ENCODE results near the gene ABCB11. TPM values are rescaled to one million over a fixed set of nuclear protein-coding genes. Genes with fewer than 3 reads are reported as not detected.

Gene ABCB11
- total RNA-seq, 1 donor from 2014 or later = 0.02 TPM

DNA sequence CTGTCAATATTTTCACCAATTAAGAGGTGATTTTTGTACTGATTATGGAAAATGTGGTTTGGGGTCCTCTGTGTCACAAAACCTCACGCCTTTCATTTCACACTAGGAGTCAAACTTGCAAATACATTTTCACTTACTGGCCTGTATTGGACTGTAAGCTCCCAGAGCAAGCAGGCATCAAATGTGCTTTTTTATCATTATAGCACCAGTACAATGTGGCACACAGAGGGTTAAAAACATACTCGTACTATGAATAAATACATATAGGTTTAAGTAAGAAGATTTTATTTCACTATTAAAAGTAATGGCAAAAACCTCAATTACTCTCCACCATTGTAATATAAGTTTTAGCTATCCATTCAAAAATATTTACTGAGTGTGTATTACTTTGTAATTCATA, 56.7 kb downstream of the ABCB11 start:
- no peaks in the 10 kb centered on the region for H3K9me3 Mint-ChIP-seq (ENCODE audit: unreplicated experiment)
- no peak overlapping the region for H3K27ac Mint-ChIP-seq (ENCODE audit: unreplicated experiment)
- DNase-seq (ENCODE audit: low read depth) (no peak), FAIRE-seq (no peak)
- H3K9ac ChIP-seq (ENCODE audit: low read length) = no peak overlapping the region
- no peaks in the 10 kb centered on the region for H3K27me3 ChIP-seq (ENCODE audit: insufficient read depth, low read length)
- H3K4me2 ChIP-seq (ENCODE audit: low read length) = no peak overlapping the region
- H3K9me3 ChIP-seq (ENCODE audit: insufficient read depth, low read depth, low read length) = no peaks in the 10 kb centered on the region
- H3K27me3 Mint-ChIP-seq (ENCODE audit: low read depth, unreplicated experiment) = no peaks in the 10 kb centered on the region
- H3K4me1 Mint-ChIP-seq (ENCODE audit: low read depth, unreplicated experiment) = no peaks in the 10 kb centered on the region
- H3K27ac ChIP-seq (ENCODE audit: low read depth, low read length) = no peak overlapping the region
- no peaks in the 10 kb centered on the region for H3K36me3 ChIP-seq (ENCODE audit: insufficient read depth, low read length)
- H3K4me1 ChIP-seq (ENCODE audit: insufficient read depth, low read length) = no peaks in the 10 kb centered on the region
- no peaks in the 10 kb centered on the region for H4K20me1 ChIP-seq (ENCODE audit: insufficient read depth, low read length)
- H3K79me2 ChIP-seq (ENCODE audit: insufficient read depth, low read length) = no peaks in the 10 kb centered on the region
- no peak overlapping the region for H3K4me3 ChIP-seq (ENCODE audit: insufficient read depth, low read depth, low read length)
- H3K36me3 Mint-ChIP-seq (ENCODE audit: low read depth, unreplicated experiment) = no peaks in the 10 kb centered on the region
- no peak for TF ChIP-seq EZH2 (IDR thresholded peaks at IDR 0.05; ENCODE audit: insufficient read depth, low read length)
- TF ChIP-seq, protein P1, sequence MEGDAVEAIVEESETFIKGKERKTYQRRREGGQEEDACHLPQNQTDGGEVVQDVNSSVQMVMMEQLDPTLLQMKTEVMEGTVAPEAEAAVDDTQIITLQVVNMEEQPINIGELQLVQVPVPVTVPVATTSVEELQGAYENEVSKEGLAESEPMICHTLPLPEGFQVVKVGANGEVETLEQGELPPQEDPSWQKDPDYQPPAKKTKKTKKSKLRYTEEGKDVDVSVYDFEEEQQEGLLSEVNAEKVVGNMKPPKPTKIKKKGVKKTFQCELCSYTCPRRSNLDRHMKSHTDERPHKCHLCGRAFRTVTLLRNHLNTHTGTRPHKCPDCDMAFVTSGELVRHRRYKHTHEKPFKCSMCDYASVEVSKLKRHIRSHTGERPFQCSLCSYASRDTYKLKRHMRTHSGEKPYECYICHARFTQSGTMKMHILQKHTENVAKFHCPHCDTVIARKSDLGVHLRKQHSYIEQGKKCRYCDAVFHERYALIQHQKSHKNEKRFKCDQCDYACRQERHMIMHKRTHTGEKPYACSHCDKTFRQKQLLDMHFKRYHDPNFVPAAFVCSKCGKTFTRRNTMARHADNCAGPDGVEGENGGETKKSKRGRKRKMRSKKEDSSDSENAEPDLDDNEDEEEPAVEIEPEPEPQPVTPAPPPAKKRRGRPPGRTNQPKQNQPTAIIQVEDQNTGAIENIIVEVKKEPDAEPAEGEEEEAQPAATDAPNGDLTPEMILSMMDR (IDR thresholded peaks at IDR 0.05; ENCODE audit: insufficient read depth, low read depth, low read length) = no peak
- no peak overlapping the region for H2AFZ ChIP-seq (ENCODE audit: low read depth, low read length)
- no peak overlapping the region for H3K4me3 Mint-ChIP-seq (ENCODE audit: unreplicated experiment)

DNA sequence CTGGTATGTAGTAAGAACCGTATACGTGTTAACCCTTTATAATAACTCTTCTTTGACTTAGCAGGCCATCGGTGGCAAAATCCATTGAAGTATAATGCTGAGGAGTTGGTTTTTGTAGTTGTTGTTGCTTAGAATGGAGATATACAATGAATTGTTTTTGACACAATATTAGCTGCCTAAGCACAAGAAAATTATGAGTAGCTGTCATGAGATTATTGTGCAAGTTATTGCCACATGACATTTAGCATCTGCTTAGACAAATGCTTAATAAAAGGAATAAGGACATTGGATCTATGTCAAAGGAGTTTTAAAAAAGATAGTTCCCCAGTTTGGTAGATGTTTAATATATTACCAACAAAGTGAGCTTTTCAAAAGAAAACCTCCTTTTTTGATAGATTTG, 59.9 kb downstream of the ABCB11 start:
- no peak for DNase-seq (ENCODE audit: low read depth)
- H3K9me3 ChIP-seq (ENCODE audit: insufficient read depth, low read depth, low read length) = no peaks in the 10 kb centered on the region
- no peaks in the 10 kb centered on the region for H4K20me1 ChIP-seq (ENCODE audit: insufficient read depth, low read length)
- H3K4me3 Mint-ChIP-seq (ENCODE audit: unreplicated experiment) = no peak overlapping the region
- H3K27me3 ChIP-seq (ENCODE audit: insufficient read depth, low read length) = no peaks in the 10 kb centered on the region
- no peak overlapping the region for H3K4me2 ChIP-seq (ENCODE audit: low read length)
- no peak overlapping the region for H3K4me3 ChIP-seq (ENCODE audit: insufficient read depth, low read depth, low read length)
- H3K9me3 Mint-ChIP-seq (ENCODE audit: unreplicated experiment) = no peaks in the 10 kb centered on the region
- H3K36me3 Mint-ChIP-seq (ENCODE audit: low read depth, unreplicated experiment) = no peaks in the 10 kb centered on the region
- TF ChIP-seq, protein P1 (IDR thresholded peaks at IDR 0.05; ENCODE audit: insufficient read depth, low read depth, low read length) = no peak
- no peak for TF ChIP-seq EZH2 (IDR thresholded peaks at IDR 0.05; ENCODE audit: insufficient read depth, low read length)
- no peak for FAIRE-seq
- H2AFZ ChIP-seq (ENCODE audit: low read depth, low read length) = no peak overlapping the region
- H3K4me1 ChIP-seq (ENCODE audit: insufficient read depth, low read length) = no peaks in the 10 kb centered on the region
- H3K4me1 Mint-ChIP-seq (ENCODE audit: low read depth, unreplicated experiment) = no peaks in the 10 kb centered on the region
- no peak overlapping the region for H3K9ac ChIP-seq (ENCODE audit: low read length)
- no peak overlapping the region for H3K27ac Mint-ChIP-seq (ENCODE audit: unreplicated experiment)
- H3K27ac ChIP-seq (ENCODE audit: low read depth, low read length) = no peak overlapping the region
- no peaks in the 10 kb centered on the region for H3K36me3 ChIP-seq (ENCODE audit: insufficient read depth, low read length)
- no peaks in the 10 kb centered on the region for H3K27me3 Mint-ChIP-seq (ENCODE audit: low read depth, unreplicated experiment)
- no peaks in the 10 kb centered on the region for H3K79me2 ChIP-seq (ENCODE audit: insufficient read depth, low read length)

DNA sequence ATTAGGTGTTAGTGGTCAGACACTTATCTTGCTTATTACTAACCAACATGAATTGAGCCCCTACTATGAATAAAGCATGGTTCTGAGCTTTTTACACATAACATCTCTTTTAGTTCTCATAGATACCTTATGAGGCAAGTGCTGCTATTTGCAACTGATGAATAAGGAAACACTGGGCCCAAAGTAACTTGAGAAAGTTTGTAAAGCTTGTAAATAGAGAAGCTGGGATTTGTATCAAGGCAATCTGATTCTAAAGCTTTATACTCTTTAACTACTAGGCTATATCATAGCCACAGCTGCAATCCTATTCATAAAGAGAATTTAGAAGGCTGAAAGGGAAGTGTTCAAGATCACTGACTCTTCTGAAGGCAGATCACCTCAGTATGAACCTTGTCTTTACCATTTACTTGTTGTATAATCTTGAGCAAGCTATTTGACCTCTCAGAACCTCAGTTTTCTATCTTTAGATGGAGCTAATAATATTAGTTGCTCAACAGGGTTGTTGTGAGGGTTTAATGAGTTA, 60.4 kb downstream of the ABCB11 start:
- H3K36me3 Mint-ChIP-seq (ENCODE audit: low read depth, unreplicated experiment) = no peaks in the 10 kb centered on the region
- TF ChIP-seq EZH2 (IDR thresholded peaks at IDR 0.05; ENCODE audit: insufficient read depth, low read length) = no peak
- TF ChIP-seq, protein P1 (IDR thresholded peaks at IDR 0.05; ENCODE audit: insufficient read depth, low read depth, low read length) = no peak
- no peaks in the 10 kb centered on the region for H3K27me3 ChIP-seq (ENCODE audit: insufficient read depth, low read length)
- FAIRE-seq = no peak
- H3K4me1 ChIP-seq (ENCODE audit: insufficient read depth, low read length) = no peaks in the 10 kb centered on the region
- H3K9me3 Mint-ChIP-seq (ENCODE audit: unreplicated experiment) = no peaks in the 10 kb centered on the region
- H3K4me1 Mint-ChIP-seq (ENCODE audit: low read depth, unreplicated experiment) = no peaks in the 10 kb centered on the region
- H3K4me3 Mint-ChIP-seq (ENCODE audit: unreplicated experiment) = no peak overlapping the region
- no peak overlapping the region for H3K27ac Mint-ChIP-seq (ENCODE audit: unreplicated experiment)
- H3K4me3 ChIP-seq (ENCODE audit: insufficient read depth, low read depth, low read length) = no peak overlapping the region
- H2AFZ ChIP-seq (ENCODE audit: low read depth, low read length) = no peak overlapping the region
- no peak overlapping the region for H3K9ac ChIP-seq (ENCODE audit: low read length)
- peaks cover 2% of the 10 kb centered on the region for H3K27me3 Mint-ChIP-seq (ENCODE audit: low read depth, unreplicated experiment)
- H3K9me3 ChIP-seq (ENCODE audit: insufficient read depth, low read depth, low read length) = no peaks in the 10 kb centered on the region
- no peak overlapping the region for H3K27ac ChIP-seq (ENCODE audit: low read depth, low read length)
- H3K4me2 ChIP-seq (ENCODE audit: low read length) = no peak overlapping the region
- DNase-seq (ENCODE audit: low read depth) = no peak
- H3K36me3 ChIP-seq (ENCODE audit: insufficient read depth, low read length) = no peaks in the 10 kb centered on the region
- no peaks in the 10 kb centered on the region for H3K79me2 ChIP-seq (ENCODE audit: insufficient read depth, low read length)
- no peaks in the 10 kb centered on the region for H4K20me1 ChIP-seq (ENCODE audit: insufficient read depth, low read length)
